H9 (cell line): Measurements from ENCODE around the gene BRD1. TPM values are rescaled to one million over a fixed set of nuclear protein-coding genes. Genes with fewer than 3 reads are reported as not detected.

Source experiments
- DNase-seq: peaks from one replicate; pipeline ENCODE4 v3.0.0-alpha.2; 2017
- H2AFZ ChIP-seq: one replicate; pipeline ENCODE4 v1.6.1; 2013; ENCODE audit warnings: mild to moderate bottlenecking, low read length, control low read depth, moderate library complexity
- H2AK5ac ChIP-seq: 2 replicates; pipeline ENCODE4 v1.6.1; 2013; ENCODE audit warnings: low read length, control low read depth, mixed read lengths; ENCODE audit not compliant: insufficient read length
- H2BK120ac ChIP-seq: one replicate; pipeline ENCODE4 v1.6.1; 2013; ENCODE audit warnings: low read depth, mild to moderate bottlenecking, low read length, control low read depth, inconsistent platforms; ENCODE audit not compliant: poor library complexity, severe bottlenecking
- H2BK12ac ChIP-seq: 2 replicates; pipeline ENCODE4 v1.6.1; 2013; ENCODE audit warnings: low read length, control low read depth, mixed read lengths, low read depth; ENCODE audit not compliant: insufficient read length
- H2BK15ac ChIP-seq: 2 replicates; pipeline ENCODE4 v1.6.1; 2013; ENCODE audit warnings: low read depth, low read length, control low read depth
- H2BK20ac ChIP-seq: one replicate; pipeline ENCODE4 v1.6.1; 2013; ENCODE audit warnings: low read depth, mild to moderate bottlenecking, low read length, control low read depth, inconsistent platforms; ENCODE audit not compliant: poor library complexity, severe bottlenecking
- H2BK5ac ChIP-seq: 2 replicates; pipeline ENCODE4 v1.6.1; 2013; ENCODE audit warnings: low read length, control low read depth, mixed read lengths; ENCODE audit not compliant: insufficient read length
- H3K14ac ChIP-seq: 2 replicates; pipeline ENCODE4 v1.6.1; 2013; ENCODE audit warnings: low read length, control low read depth; ENCODE audit not compliant: insufficient read depth
- H3K18ac ChIP-seq: 2 replicates; pipeline ENCODE4 v1.6.1; 2013; ENCODE audit warnings: low read depth, mild to moderate bottlenecking, mixed read lengths, low read length, control low read depth; ENCODE audit not compliant: insufficient read length
- H3K23ac ChIP-seq: 2 replicates; pipeline ENCODE4 v1.6.1; 2013; ENCODE audit warnings: low read length, control low read depth, mixed read lengths, low read depth; ENCODE audit not compliant: insufficient read length
- H3K23me2 ChIP-seq: 2 replicates; pipeline ENCODE4 v1.6.1; 2013; ENCODE audit warnings: low read depth, mild to moderate bottlenecking, mixed read lengths, low read length, control low read depth; ENCODE audit not compliant: insufficient read length, poor library complexity, severe bottlenecking
- H3K27ac ChIP-seq: 2 replicates; pipeline ENCODE4 v1.5.1; 2013; ENCODE audit warnings: low read length, control low read depth, mixed read lengths, low read depth; ENCODE audit not compliant: insufficient read length
- H3K27me3 ChIP-seq: 2 replicates; pipeline ENCODE4 v1.6.1; 2013; ENCODE audit warnings: low read length, control low read depth, inconsistent platforms; ENCODE audit not compliant: insufficient read depth
- H3K4ac ChIP-seq: 2 replicates; pipeline ENCODE4 v1.6.1; 2013; ENCODE audit warnings: low read depth, mild to moderate bottlenecking, control low read depth, inconsistent platforms, low read length, moderate library complexity
- H3K4me1 ChIP-seq: 2 replicates; pipeline ENCODE4 v1.6.1; 2013; ENCODE audit warnings: low read length, control low read depth, inconsistent platforms; ENCODE audit not compliant: insufficient read depth
- H3K4me2 ChIP-seq: 2 replicates; pipeline ENCODE4 v1.6.1; 2013; ENCODE audit warnings: low read length, control low read depth, mixed read lengths; ENCODE audit not compliant: insufficient read length, insufficient read depth
- H3K56ac ChIP-seq: 2 replicates; pipeline ENCODE4 v1.6.1; 2013; ENCODE audit warnings: low read depth, mild to moderate bottlenecking, mixed read lengths, low read length, control low read depth; ENCODE audit not compliant: insufficient read length
- H3K79me1 ChIP-seq: 2 replicates; pipeline ENCODE4 v1.6.1; 2013; ENCODE audit warnings: low read depth, mild to moderate bottlenecking, moderate library complexity, low read length, control low read depth, inconsistent platforms; ENCODE audit not compliant: insufficient read depth, poor library complexity, severe bottlenecking
- H3K79me2 ChIP-seq: 2 replicates; pipeline ENCODE4 v1.6.1; 2013; ENCODE audit warnings: low read length, control low read depth, inconsistent platforms; ENCODE audit not compliant: insufficient read depth
- H3K9ac ChIP-seq: 2 replicates; pipeline ENCODE4 v1.6.1; 2013; ENCODE audit warnings: low read length, control low read depth, mixed read lengths; ENCODE audit not compliant: insufficient read length; ENCODE audit errors: extremely low read depth
- H3K9me3 ChIP-seq: one replicate; pipeline ENCODE4 v1.6.1; 2013; ENCODE audit warnings: low read depth, low read length, inconsistent platforms; ENCODE audit not compliant: control insufficient read depth
- H3T11ph ChIP-seq: one replicate; pipeline ENCODE4 v1.6.1; 2013; ENCODE audit warnings: mild to moderate bottlenecking, low read length, control low read depth, inconsistent platforms
- H4K20me1 ChIP-seq: one replicate; pipeline ENCODE4 v1.6.1; 2013; ENCODE audit not compliant: control insufficient read depth, insufficient read length, insufficient read depth
- H4K5ac ChIP-seq: 2 replicates; pipeline ENCODE4 v1.6.1; 2013; ENCODE audit warnings: low read depth, mild to moderate bottlenecking, mixed read lengths, low read length, control low read depth; ENCODE audit not compliant: insufficient read length
- H4K8ac ChIP-seq: replicated peaks from 2 replicates; pipeline ENCODE4 v1.6.1; 2013; ENCODE audit warnings: low read length, control low read depth, mixed read lengths, low read depth; ENCODE audit not compliant: insufficient read length
- H4K91ac ChIP-seq: 2 replicates; pipeline ENCODE4 v1.6.1; 2013; ENCODE audit warnings: low read depth, mild to moderate bottlenecking, moderate library complexity, mixed read lengths, low read length, control low read depth; ENCODE audit not compliant: insufficient read length
- H3K27ac Mint-ChIP-seq, 3 experiments: 2 replicates in 2 of 3; 3 replicates in 1 of 3; pipeline ENCODE4 v1.8.0; 2020 to 2021; ENCODE audit warnings: mixed read lengths in 3 of 3, mild to moderate bottlenecking in 1 of 3, moderate library complexity in 1 of 3
- H3K27me3 Mint-ChIP-seq: 2 replicates; pipeline ENCODE4 v1.8.0; 2021; ENCODE audit warnings: low read depth, mild to moderate bottlenecking, moderate library complexity, mixed read lengths
- H3K36me3 Mint-ChIP-seq, 3 experiments: 2 replicates in 2 of 3; 3 replicates in 1 of 3; pipeline ENCODE4 v1.8.0; 2020 to 2021; ENCODE audit warnings: low read depth in 3 of 3, mixed read lengths in 3 of 3; ENCODE audit not compliant: insufficient read depth in 1 of 3
- H3K4me1 Mint-ChIP-seq, 2 experiments: 2 replicates each; pipeline ENCODE4 v1.8.0; 2020; ENCODE audit warnings: mixed read lengths in 2 of 2
- H3K4me3 Mint-ChIP-seq, 2 experiments: 2 replicates in 1 of 2; 3 replicates in 1 of 2; pipeline ENCODE4 v1.8.0; 2020 to 2021; ENCODE audit warnings: mild to moderate bottlenecking in 2 of 2, mixed read lengths in 2 of 2, moderate library complexity in 1 of 2
- H3K9me3 Mint-ChIP-seq, 2 experiments: 2 replicates in 1 of 2; 3 replicates in 1 of 2; pipeline ENCODE4 v1.8.0; 2020; ENCODE audit warnings: mild to moderate bottlenecking in 2 of 2, mixed read lengths in 2 of 2, moderate library complexity in 1 of 2
- WGBS: extraction: QIAGEN DNeasy Blood & Tissue Kit; methylation state at CpG from one replicate; pipeline ENCODE4 v1.1.7; 2013; ENCODE audit warnings: missing lambda C conversion rate, low lambda C conversion rate, mixed read lengths; ENCODE audit not compliant: insufficient read length; ENCODE audit errors: extremely low coverage; 5-methylcytosine and 5-hydroxymethylcytosine counted together
- total RNA-seq: library from RNA; stranded (reverse); gene quantifications from 2 replicates; pipeline ENCODE4 v1.2.1, GENCODE V29; 2021
- TF ChIP-seq, protein P1 (sequence below): fragments of 200-600 bp; sonication (generic); conservative IDR thresholded peaks from 3 replicates; pipeline ENCODE4 v1.8.0; 2021; ENCODE audit warnings: antibody characterized with exemption, mild to moderate bottlenecking

The BRD1 gene
- total RNA-seq, 1 experiment from 2014 or later = 51.3 TPM

DNA sequence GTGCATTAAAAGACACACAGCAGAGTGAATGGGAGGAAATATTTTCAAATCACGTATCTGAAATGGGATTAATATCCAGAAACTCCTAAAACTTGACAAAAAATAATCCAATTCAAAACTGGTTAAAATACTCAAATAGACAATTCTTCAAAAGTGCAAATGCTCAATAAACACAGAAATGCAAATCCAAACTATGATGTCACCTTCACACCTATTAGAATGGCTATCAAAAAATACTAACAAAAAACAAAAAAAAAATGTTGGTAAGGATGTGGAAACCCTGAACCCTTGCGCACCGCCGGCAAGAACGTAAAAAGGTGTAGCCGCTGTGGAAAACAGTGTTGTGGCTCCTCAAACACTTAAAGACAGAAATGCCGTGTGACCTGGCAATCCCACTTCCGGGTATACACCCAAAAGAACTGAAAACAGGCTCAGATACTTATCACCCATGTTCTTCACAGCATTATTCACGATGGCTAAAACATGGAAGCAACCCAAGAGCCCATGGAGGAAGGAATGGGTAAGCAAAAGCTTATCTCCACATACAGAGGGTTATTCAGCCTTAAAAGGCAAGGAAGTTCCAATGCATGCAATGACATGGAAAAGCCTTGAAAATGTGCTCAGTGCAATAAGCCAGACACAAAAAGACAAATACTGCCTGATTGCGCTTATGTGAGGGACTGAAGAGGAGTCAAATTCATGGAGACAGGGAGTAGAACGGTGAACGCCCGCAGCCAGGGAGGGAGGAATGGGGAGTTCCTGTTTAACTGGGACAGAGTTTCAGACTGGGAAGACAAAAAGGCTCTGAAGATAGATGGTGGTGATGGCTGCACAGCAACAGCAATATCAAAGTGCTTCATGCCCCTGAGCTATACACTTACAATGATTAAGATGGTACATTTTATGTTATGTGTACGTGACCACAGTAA, 19.6 kb downstream of the BRD1 start:
- H3K4me1 Mint-ChIP-seq = peaks cover 0 to 2% of the 10 kb centered on the region in 2 experiments; a peak in 1 of 4 replicates

More for the DNA sequence above, 19.6 kb downstream of the BRD1 start:
- Mint-ChIP-seq H3K36me3 (peaks cover 11 to 38% (median 18%) of the 10 kb centered on the region in 3 experiments; a peak in 6 of 7 replicates), H3K9me3 (no peaks in the 10 kb centered on the region), H3K27me3 (no peaks in the 10 kb centered on the region), H3K4me3 (no peak overlapping the region), H3K27ac (peak overlapping the region in 2 of 3 experiments; percentile 31 to 59; a peak in 3 of 7 replicates)
- H4K8ac ChIP-seq = no peak overlapping the region
- no peak overlapping the region for H4K91ac ChIP-seq
- H3K79me1 ChIP-seq = peaks cover 11% of the 10 kb centered on the region
- no peak overlapping the region for H2AFZ ChIP-seq
- no peaks in the 10 kb centered on the region for H3K23me2 ChIP-seq
- no peak overlapping the region for H3K4ac ChIP-seq
- H3K9me3 ChIP-seq = no peaks in the 10 kb centered on the region
- H3K23ac ChIP-seq = no peak overlapping the region
- no peak overlapping the region for H2BK12ac ChIP-seq
- H2BK120ac ChIP-seq = no peak overlapping the region
- H2AK5ac ChIP-seq = no peak overlapping the region
- H3K79me2 ChIP-seq = peaks cover 52% of the 10 kb centered on the region
- TF ChIP-seq, protein P1, sequence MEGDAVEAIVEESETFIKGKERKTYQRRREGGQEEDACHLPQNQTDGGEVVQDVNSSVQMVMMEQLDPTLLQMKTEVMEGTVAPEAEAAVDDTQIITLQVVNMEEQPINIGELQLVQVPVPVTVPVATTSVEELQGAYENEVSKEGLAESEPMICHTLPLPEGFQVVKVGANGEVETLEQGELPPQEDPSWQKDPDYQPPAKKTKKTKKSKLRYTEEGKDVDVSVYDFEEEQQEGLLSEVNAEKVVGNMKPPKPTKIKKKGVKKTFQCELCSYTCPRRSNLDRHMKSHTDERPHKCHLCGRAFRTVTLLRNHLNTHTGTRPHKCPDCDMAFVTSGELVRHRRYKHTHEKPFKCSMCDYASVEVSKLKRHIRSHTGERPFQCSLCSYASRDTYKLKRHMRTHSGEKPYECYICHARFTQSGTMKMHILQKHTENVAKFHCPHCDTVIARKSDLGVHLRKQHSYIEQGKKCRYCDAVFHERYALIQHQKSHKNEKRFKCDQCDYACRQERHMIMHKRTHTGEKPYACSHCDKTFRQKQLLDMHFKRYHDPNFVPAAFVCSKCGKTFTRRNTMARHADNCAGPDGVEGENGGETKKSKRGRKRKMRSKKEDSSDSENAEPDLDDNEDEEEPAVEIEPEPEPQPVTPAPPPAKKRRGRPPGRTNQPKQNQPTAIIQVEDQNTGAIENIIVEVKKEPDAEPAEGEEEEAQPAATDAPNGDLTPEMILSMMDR = no peak
- no peak overlapping the region for H3K27ac ChIP-seq
- H4K5ac ChIP-seq = no peak overlapping the region
- H4K20me1 ChIP-seq = no peaks in the 10 kb centered on the region
- H2BK20ac ChIP-seq = no peak overlapping the region
- no peaks in the 10 kb centered on the region for H3K4me1 ChIP-seq
- no peak overlapping the region for H3K4me2 ChIP-seq
- no CpG with 5 or more reads among the region's 14 CpGs for WGBS
- H2BK15ac ChIP-seq = no peak overlapping the region
- H2BK5ac ChIP-seq = no peak overlapping the region
- H3K56ac ChIP-seq = no peak overlapping the region
- DNase-seq = no peak
- H3K9ac ChIP-seq = no peak overlapping the region
- H3K27me3 ChIP-seq = no peaks in the 10 kb centered on the region
- no peak overlapping the region for H3T11ph ChIP-seq
- no peak overlapping the region for H3K18ac ChIP-seq
- no peak overlapping the region for H3K14ac ChIP-seq
